Ovary (tissue), 9 donors: Measurements from ENCODE around the gene ABCA2. TPM values are rescaled to one million over a fixed set of nuclear protein-coding genes. Genes with fewer than 3 reads are reported as not detected.
A peak's percentile ranks its signal among the peaks of the same experiment; 100 is the strongest.
"Not testable (repeated sequence)": the region's sequence is repeated elsewhere in the genome, so short reads cannot be mapped to it uniquely, and the experiment has no call there.

Source experiments
- DNase-seq, 5 donors: peaks; one replicate each; pipeline ENCODE4 v3.0.0-alpha.2; 2019 to 2020
- H3K27ac ChIP-seq, 2 donors: fragments of 200-600 bp; one replicate each; pipeline versions ENCODE4 v1.5.1 to v1.8.0; 2019 to 2022
- H3K27me3 ChIP-seq: fragments of 200-600 bp; one replicate; pipeline ENCODE4 v1.8.0; 2022
- H3K36me3 ChIP-seq: fragments of 200-600 bp; sonication (generic); one replicate; pipeline ENCODE4 v1.5.1; 2019
- H3K4me1 ChIP-seq: one replicate; pipeline ENCODE4 v1.8.1; 2013; ENCODE audit warnings: mild to moderate bottlenecking, moderate library complexity; ENCODE audit not compliant: insufficient read depth
- H3K4me3 ChIP-seq: fragments of 200-600 bp; sonication (generic); one replicate; pipeline ENCODE4 v1.5.1; 2017
- H3K9me3 ChIP-seq, 2 donors: fragments of 200-600 bp in 1 of 2; sonication (generic) in 1 of 2; one replicate each; pipeline versions ENCODE4 v1.5.1 to v1.8.1; 2013 to 2019; ENCODE audit warnings: mild to moderate bottlenecking in 1 of 2, moderate library complexity in 1 of 2
- EP300 ChIP-seq: sonication (generic); formaldehyde crosslinking; IDR thresholded peaks from one replicate; pipeline ENCODE4 v1.6.1; 2017; ENCODE audit warnings: antibody characterized with exemption
- POLR2A ChIP-seq: fragments of 450-650 bp; IDR thresholded peaks from one replicate; pipeline ENCODE4 v1.6.1; 2017; ENCODE audit warnings: antibody characterized with exemption, mild to moderate bottlenecking, moderate library complexity
- WGBS, 3 donors: extraction: QIAGEN DNeasy Blood & Tissue Kit in 1 of 3; methylation state at CpG; one replicate each; pipeline versions ENCODE4 v1.1.5 to v1.1.7; 2013 to 2017; 5-methylcytosine and 5-hydroxymethylcytosine counted together
- intact Hi-C, 4 donors: fragments of 100-400 bp; cut with DNase I; formaldehyde crosslinking; loops; one replicate each; pipeline versions ENCODE4 v1.11.0 to v1.15.1; 2022 to 2023
- polyA plus RNA-seq, 2 donors: library from polyadenylated mRNA; stranded (reverse); fragments of 200-250 nt in 1 of 2; fragments of 350-450 nt in 1 of 2; fragmentation: Illumina TruSeq in 1 of 2; extraction: RNeasy Lipid Tissue Mini Kit (QIAGEN cat#74804) in 1 of 2; gene quantifications; one replicate each; pipeline ENCODE4 v1.2.3, GENCODE V29; 2013 to 2014
- total RNA-seq, 7 donors: library from RNA; depleted of rRNA in 2 of 7; stranded (reverse); fragments of >200 nt in 2 of 7; fragmentation: NEBNext Ultra II Directional in 3 of 7; extraction: Animal tissue kit (Norgen Biotek cat#: 25700) in 3 of 7; gene quantifications; one replicate each; pipeline versions ENCODE4 v1.1.0 to v1.2.4, GENCODE V29; 2016 to 2023
- TF ChIP-seq, protein P1 (sequence below), 3 donors: fragments of 450-650 bp in 2 of 3; fragments of 200-600 bp in 1 of 3; IDR thresholded peaks; one replicate each; pipeline versions ENCODE4 v1.5.1 to v1.8.0; 2016 to 2022; ENCODE audit warnings: antibody characterized with exemption in 3 of 3, mild to moderate bottlenecking in 1 of 3
- donor health status: DM: no; HTN: no; CAD: no; lungs with moderate emphysema.
- donor health status: DM: no; HTN: no; CAD: no.
- donor health status: Bipolar disorder and iron deficiency.
- donor health status: DM: yes; HTN: yes; CAD: no.
- donor health status: DM: no; HTN: no; CAD: no.
- donor health status: DM: yes; HTN: yes; CAD: no.

ABCA2 gene
- total and polyA plus RNA-seq, 9 donors: 2.0 to 26.9 (median 12.3) TPM

- whole genome bisulfite sequencing, 3 donors: 10 to 30% (median 14%) methylated on average over 9 of the region's 9 CpGs
Measured at GRCh38 chr9:137035507-137035834, 7.4 kb upstream of the ABCA2 start.

GRCh38 chr9:137034709-137035506 is 6.9 kb upstream of the ABCA2 start:
- no peak overlapping the region for H3K4me3 ChIP-seq
- no peak overlapping the region for H3K27ac ChIP-seq
- no peaks in the 10 kb centered on the region for H3K9me3 ChIP-seq
- TF ChIP-seq EP300 (no peak), POLR2A (peak; percentile 16)
- TF ChIP-seq, protein P1, sequence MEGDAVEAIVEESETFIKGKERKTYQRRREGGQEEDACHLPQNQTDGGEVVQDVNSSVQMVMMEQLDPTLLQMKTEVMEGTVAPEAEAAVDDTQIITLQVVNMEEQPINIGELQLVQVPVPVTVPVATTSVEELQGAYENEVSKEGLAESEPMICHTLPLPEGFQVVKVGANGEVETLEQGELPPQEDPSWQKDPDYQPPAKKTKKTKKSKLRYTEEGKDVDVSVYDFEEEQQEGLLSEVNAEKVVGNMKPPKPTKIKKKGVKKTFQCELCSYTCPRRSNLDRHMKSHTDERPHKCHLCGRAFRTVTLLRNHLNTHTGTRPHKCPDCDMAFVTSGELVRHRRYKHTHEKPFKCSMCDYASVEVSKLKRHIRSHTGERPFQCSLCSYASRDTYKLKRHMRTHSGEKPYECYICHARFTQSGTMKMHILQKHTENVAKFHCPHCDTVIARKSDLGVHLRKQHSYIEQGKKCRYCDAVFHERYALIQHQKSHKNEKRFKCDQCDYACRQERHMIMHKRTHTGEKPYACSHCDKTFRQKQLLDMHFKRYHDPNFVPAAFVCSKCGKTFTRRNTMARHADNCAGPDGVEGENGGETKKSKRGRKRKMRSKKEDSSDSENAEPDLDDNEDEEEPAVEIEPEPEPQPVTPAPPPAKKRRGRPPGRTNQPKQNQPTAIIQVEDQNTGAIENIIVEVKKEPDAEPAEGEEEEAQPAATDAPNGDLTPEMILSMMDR (IDR thresholded peaks at IDR 0.05): peak; percentile 90 to 91 (median 90)
- H3K4me1 ChIP-seq: peaks cover 1% of the 10 kb centered on the region
- 12 to 18% (median 16%) methylated on average over 22 to 24 of the region's 24 CpGs for WGBS, 3 donors
- no peaks in the 10 kb centered on the region for H3K27me3 ChIP-seq
- peak; percentile 75 to 87 (median 86) for DNase-seq
- intact Hi-C loops: loop anchor here (2.0 to 5.0 kb wide), 5 partner anchors 83 to 248 kb away; partner anchors contain the start of genes LCN12 (in 1 of the 4) and PHPT1 (in 1 of the 4)
- H3K36me3 ChIP-seq: no peaks in the 10 kb centered on the region

More at GRCh38 chr9:137035507-137035834, 7.4 kb upstream of the ABCA2 start:
- Histone ChIP-seq H3K27me3 (no peaks in the 10 kb centered on the region), H3K36me3 (no peaks in the 10 kb centered on the region), H3K4me3 (no peak overlapping the region), H3K4me1 (peaks cover 1% of the 10 kb centered on the region), H3K9me3 (no peaks in the 10 kb centered on the region), H3K27ac (no peak overlapping the region)
- intact Hi-C loops: loop anchor here in 3 of 4 donors (2.0 to 5.0 kb wide), 3 partner anchors 89 to 248 kb away; no protein-coding TSS in a partner anchor
- no peak for DNase-seq
- TF ChIP-seq POLR2A: no peak
- TF ChIP-seq, protein P1 (IDR thresholded peaks at IDR 0.05): no peak

- peaks cover 1% of the 10 kb centered on the region for H3K4me1 ChIP-seq
- H3K9me3 ChIP-seq: no peaks in the 10 kb centered on the region
- no peaks in the 10 kb centered on the region for H3K36me3 ChIP-seq
- no peaks in the 10 kb centered on the region for H3K27me3 ChIP-seq
- TF ChIP-seq POLR2A (no peak), EP300 (no peak)
- TF ChIP-seq, protein P1 (IDR thresholded peaks at IDR 0.05): no peak
- no peak for DNase-seq
- H3K4me3 ChIP-seq: no peak overlapping the region
- intact Hi-C loops: loop anchor here (2.0 to 5.0 kb wide), 5 partner anchors 82 to 247 kb away; partner anchors contain the start of genes LCN12 (in 1 of the 4) and PHPT1 (in 1 of the 4)
- 40 to 52% (median 49%) methylated on average over 14 to 15 of the region's 15 CpGs for WGBS, 3 donors
- no peak overlapping the region for H3K27ac ChIP-seq
Measured at GRCh38 chr9:137034039-137034708, 6.1 kb upstream of the ABCA2 start.

DNA sequence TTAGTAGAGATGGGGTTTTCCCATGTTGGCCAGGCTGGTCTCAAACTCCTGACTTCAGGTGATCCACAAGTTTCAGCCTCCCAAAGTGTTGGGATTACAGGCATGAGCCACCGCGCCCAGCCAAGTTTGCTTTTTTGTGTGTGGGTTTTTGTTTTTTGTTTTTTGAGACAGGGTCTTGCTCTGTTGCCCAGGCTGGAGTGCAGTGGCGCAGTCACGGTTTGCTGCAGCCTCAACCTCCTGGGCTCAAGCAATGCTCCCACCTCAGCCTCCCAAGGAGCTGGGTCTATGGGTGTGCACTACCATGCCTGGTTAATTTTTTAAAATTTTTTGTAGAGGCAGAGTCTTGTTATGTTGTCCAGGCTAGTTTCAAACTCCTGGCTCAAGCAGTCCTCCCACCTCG is 5.4 kb upstream of the ABCA2 start:
- WGBS, 3 donors: 89 to 91% (median 90%) methylated on average over 5 of the region's 5 CpGs
- not testable (repeated sequence) for H3K36me3 ChIP-seq, H3K4me1 ChIP-seq, H3K27ac ChIP-seq, DNase-seq, H3K4me3 ChIP-seq, H3K27me3 ChIP-seq, H3K9me3 ChIP-seq
- intact Hi-C loops: loop anchor here in 2 of 4 donors (5.0 kb wide), 3 partner anchors 81 to 246 kb away; partner anchors contain the start of genes LCN12 (in 1 of the 2) and PHPT1 (in 1 of the 2)
